ENCODE measurements around the gene CHFR.
"Not testable (repeated sequence)": the region's sequence is repeated elsewhere in the genome, so short reads cannot be mapped to it uniquely, and the experiment has no call there.

The CHFR gene

DNA sequence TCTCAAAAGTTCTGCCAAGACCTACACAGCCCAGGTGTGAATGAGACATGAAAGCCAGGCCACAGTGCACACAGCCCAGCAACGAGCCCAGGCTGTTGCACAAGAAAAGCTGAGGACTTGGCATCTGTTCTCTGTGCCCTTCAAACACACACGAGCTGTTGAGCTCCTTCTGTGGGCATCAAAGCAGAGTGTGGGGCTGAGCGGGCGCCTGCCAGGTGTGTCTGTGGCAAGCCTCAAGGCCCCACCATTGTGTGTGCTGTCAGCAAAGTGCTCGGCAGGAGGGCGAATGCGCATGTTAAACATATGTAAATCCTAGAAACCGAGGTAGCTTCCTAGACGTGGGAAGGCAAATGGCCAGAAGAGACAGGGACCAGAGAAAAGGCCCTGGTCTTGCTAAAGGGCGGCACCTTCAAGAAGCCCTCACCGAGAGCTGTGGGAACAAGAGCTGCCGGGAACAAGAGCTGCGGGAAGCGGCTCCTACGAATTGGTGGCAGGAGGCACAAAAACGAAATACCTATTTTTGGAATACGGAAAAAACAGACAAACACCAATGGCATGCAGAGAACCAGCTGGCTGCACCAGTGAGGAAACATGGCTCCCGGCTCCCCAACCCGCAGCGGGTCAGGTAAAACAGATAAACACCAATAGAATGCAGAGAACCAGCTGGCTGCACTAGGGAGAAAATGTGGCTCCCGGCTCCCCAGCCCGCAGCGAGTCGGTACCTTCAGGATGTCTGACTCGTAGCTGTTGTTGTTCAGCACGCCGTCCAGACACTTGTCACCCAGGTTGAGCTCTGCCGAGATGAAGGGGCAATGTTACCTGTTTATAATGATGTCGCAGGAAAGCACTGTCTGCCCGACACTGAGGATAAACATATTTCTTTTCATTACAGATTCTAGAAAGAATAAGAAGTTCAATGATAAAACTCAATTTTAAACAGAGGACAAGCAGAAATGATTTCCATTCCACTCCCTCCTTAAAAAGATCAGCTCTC, 39.7 kb downstream of the CHFR start:
- H3K27ac ChIP-seq = no peak overlapping the region
- TF ChIP-seq, protein P1, sequence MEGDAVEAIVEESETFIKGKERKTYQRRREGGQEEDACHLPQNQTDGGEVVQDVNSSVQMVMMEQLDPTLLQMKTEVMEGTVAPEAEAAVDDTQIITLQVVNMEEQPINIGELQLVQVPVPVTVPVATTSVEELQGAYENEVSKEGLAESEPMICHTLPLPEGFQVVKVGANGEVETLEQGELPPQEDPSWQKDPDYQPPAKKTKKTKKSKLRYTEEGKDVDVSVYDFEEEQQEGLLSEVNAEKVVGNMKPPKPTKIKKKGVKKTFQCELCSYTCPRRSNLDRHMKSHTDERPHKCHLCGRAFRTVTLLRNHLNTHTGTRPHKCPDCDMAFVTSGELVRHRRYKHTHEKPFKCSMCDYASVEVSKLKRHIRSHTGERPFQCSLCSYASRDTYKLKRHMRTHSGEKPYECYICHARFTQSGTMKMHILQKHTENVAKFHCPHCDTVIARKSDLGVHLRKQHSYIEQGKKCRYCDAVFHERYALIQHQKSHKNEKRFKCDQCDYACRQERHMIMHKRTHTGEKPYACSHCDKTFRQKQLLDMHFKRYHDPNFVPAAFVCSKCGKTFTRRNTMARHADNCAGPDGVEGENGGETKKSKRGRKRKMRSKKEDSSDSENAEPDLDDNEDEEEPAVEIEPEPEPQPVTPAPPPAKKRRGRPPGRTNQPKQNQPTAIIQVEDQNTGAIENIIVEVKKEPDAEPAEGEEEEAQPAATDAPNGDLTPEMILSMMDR (conservative IDR thresholded peaks at IDR 0.05) = no peak
- no peak for TF ChIP-seq ZFX (IDR thresholded peaks at IDR 0.05)

DNA sequence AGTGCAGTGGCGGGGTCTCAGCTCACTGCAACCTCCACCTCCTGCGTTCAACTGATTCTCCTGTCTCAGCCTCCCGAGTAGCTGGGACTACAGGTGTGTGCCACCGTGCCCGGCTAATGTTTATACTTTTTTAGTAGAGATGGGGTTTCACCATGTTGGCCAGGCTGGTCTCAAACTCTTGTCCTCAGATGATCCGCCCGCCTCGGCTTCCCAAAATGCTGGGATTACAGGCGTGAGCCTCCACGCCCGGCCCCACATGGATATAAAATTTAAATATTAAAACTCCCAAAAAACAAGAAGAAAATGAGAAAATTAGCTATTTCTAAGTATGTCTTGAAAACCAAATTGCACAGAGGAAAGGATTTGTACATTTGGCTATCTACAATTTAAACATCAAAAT, 42.7 kb downstream of the CHFR start:
- H3K27ac ChIP-seq = not testable (repeated sequence)

DNA sequence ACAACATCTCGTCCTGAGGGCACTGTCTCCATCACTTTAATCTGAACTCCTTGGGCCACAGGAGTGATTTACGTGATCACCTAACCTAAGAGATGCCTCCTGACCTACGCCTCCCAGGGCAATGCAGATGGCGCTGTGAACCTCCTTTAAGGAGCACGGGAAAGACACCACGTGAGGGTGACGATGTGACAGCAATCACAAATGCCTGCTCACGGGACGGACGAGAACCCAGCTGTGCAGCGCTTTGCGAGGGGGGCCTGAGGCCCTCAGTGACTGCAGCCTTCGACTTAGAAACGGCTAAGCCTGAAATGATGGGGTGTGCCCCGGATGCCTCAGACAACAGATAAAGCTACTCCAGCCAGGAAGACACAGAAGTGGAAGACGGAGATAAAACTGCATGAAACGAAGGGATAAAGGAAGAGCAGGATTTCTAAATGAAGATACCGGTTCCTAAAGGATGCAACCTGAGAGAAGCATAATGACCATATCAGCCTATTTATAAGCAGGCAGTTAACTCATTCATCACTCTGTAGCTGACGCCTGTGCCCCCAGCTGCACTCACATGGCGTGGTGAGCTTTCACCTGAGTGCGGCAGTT, 44.9 kb downstream of the CHFR start:
- TF ChIP-seq ZFX (IDR thresholded peaks at IDR 0.05) = no peak
- TF ChIP-seq, protein P1 (conservative IDR thresholded peaks at IDR 0.05) = no peak
- no peak overlapping the region for H3K27ac ChIP-seq

DNA sequence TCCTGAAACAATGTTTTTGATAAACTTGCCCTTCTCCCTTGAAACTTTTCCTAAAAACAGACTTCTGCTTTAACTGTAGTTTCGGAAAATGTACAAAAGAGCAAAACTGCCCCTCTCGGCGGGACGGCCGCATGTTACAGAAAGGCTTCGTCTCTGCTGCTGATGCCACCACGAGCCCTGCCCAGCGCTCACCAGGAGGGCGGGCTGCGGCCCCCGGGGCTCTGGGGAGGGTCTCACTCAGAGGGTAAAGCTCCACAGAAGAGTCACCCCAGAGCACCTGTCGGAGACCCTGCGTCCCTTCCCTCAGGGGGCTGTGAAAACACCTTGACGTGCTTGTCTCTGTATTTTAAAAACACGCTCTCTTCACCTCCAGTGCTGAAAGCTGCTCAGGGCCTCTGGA, 46.3 kb downstream of the CHFR start:
- H3K27ac ChIP-seq = no peak overlapping the region
- TF ChIP-seq ZFX (IDR thresholded peaks at IDR 0.05) = no peak
- TF ChIP-seq, protein P1 (conservative IDR thresholded peaks at IDR 0.05) = no peak

DNA sequence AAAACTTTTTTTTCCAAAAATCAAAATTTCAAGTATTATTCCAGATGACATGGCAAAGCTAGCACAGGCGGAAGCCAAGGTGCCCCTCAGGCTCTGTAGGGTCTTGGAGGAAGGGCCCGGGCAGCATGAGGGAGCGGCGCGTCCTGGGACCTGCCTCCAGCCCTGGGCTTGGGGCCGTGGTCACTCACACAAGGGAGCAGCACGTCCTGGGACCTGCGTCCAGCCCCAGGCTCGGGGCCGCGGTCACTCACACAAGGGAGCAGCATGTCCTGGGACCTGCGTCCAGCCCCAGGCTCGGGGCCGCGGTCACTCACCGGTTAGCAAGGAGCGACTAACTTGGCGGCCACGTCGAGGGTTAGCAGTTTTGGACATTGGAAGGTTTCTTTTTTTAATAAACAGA, 46.9 kb downstream of the CHFR start:
- TF ChIP-seq, protein P1 (conservative IDR thresholded peaks at IDR 0.05) = no peak
- no peak for TF ChIP-seq ZFX (IDR thresholded peaks at IDR 0.05)
- H3K27ac ChIP-seq = no peak overlapping the region

DNA sequence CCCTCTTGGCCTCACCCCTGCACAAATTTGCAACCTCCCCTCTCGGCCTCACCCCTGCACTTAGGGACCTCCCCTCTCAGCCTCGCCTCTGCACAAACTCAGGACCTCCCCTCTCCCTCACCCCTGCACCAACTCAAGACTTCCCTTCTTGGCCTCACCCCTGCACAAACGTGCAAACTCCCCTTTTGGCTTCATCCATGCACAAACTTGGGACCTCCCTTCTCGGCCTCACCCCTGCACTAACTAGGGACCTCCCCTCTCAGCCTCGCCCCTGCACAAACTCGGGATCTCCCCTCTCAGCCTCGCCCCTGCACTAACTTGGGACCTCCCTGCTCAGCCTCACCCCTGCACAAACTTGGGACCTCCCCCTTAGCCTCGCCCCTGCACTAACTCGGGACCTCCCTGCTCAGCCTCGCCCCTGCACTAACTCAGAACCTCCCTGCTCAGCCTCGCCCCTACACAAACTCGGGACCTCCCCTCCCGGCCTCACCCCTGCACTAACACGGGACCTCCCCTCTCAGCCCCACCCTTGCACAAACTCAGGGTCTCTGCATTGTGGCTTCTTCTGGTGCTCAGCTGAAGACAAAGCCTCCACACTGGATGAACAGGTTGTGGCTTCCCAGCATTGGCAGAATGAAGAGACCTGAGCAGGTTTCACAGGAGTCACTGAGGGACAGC, 47.7 kb downstream of the CHFR start:
- no peak overlapping the region for H3K27ac ChIP-seq
- no peak for TF ChIP-seq ZFX (IDR thresholded peaks at IDR 0.05)
- TF ChIP-seq, protein P1 (conservative IDR thresholded peaks at IDR 0.05) = no peak

DNA sequence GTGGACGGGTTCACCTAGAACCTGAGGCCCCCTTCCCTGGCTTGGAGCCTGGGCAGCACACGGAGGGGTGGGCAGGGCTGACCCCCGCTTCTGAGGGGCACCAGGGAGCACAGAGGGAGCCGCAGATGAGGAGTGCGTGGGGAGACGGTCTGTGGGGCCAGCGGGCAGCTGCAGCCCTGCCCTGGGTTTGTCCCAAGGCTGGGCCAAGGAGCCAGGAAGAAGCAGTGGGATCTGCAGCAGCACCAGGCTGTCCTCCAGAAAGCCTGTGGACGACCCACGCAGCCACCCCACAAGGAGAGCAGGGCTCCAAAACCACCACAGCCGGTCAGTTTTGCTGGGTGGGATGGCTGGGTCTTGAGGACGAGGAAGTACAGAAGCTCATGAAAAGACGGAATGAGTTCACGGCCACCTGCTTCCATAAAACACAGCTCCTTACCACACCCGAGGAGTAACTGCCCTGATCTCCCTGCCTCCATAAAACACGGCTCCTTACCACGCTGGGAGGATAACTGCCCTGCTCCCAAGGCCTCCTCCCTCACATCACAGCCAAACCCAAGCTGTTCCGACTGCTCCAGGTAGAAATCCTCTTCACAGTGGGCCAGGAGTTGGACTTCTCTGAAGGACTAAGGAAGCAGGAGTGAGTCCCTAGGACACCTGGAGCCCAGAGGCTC, 48.9 kb downstream of the CHFR start:
- no peak overlapping the region for H3K27ac ChIP-seq
- no peak for TF ChIP-seq ZFX (IDR thresholded peaks at IDR 0.05)
- TF ChIP-seq, protein P1 (conservative IDR thresholded peaks at IDR 0.05) = no peak

Measured in C4-2B (cell line).